GM19455 (cell line): ENCODE results near the gene PPP1R37.
A peak's percentile ranks its signal among the peaks of the same experiment; 100 is the strongest.

Source experiments
- ATAC-seq: cut with Tn5 transposase; IDR thresholded peaks from one replicate; pipeline ENCODE4 v1.9.1; 2021; ENCODE audit not compliant: unreplicated experiment

Gene PPP1R37

DNA sequence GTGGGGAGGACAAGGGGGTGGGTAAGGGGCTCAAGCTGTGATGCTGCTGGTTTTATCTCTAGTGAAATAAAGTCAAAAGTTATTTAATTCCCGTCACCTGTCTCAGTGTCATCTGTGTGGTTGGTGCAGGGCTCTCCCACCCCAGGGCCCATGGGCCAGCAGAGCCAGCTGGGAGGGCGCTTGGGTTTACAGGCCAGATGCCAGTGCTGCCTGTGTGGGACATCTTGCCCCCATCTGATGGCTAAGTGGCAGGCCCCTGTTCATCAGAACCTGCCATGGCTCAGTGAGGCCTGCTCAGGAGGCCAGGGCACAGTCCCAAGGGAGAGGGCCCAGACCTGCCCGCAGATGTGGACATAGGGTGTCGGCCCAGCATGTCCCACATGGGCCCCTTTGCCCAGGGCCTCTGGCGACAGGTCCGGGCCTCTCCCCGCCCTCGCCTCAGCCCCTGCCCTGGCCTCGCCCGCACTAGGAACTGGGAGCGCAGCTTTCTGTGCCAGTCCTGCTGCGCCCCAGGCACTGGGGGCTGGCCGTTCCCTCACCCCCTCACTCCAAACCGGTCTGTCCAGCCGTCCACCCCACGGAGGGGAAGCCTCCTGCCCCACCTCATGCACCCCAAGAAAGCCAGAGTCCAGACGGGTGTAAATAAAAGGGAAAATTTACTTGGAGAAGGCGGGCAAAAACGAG, 22.0 kb upstream of the PPP1R37 start:
- no peak for ATAC-seq

DNA sequence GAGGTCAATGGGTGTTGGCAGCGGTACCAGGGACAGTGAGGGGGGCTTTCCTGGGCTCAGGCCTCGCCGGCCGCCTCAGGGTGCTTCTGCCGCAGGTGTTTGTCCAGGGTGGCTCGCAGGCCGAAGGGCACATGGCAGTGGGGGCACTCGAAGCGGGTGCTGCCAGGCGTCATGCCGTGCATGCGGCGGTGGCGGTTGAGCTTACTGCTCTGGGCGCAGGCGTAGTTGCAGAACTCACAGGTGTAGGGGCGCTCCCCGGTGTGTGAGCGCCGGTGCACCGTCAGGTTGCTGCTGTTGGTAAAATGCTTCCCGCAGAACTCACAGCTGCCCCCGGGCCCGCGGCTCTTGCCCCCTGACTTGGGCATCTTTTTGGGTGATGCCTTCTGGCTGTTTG, 21.4 kb upstream of the PPP1R37 start:
- ATAC-seq, result no peak

- ATAC-seq, result no peak
These were observed 20.8 kb upstream of the PPP1R37 start for GRCh38 chr19:45071969-45072790.

- ATAC-seq, result no peak
These were observed 18.2 kb upstream of the PPP1R37 start for GRCh38 chr19:45074744-45075300.

DNA sequence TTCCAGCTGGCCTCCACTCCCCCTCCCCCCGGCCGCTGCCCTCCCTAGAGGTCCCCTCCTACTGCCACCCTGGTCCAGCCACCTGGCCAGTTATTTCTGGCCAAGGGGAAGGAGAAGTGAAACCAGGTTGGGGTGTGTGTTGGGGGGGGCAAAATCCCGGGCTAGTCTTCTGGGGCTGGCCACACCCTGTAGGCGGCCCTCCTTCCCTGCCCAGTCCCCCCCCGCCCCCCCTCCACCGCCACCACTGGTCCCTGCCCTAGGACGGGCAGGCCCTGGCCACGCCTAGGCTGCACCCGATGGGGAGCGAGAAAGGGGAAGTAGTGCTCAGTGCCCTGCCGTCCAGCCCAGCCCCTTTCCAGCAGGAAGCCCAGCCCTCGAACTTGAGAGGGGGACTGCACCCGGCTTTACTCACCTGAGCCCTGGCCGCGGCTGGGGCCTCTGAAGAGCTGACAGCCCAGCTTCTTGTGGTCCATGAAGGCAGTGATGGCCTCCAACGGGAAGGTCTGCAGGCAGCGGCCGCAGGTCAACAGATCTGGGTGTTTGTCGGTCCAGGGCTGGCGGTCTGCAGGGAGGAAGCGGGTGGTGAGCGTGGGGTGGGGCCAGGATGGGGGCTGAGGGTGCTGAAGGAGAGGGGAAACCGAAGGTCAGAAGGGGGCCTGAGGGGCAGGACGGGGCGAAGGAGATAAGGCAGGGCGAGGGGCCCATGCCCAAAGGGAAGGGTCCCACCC, 17.5 kb upstream of the PPP1R37 start:
- ATAC-seq, result peak; percentile 41

GRCh38 chr19:45076029-45076850, 16.7 kb upstream of the PPP1R37 start, which contains the start of gene ZNF296:
Gene ZNF296 (minus strand): TSS chr19:45076478. CDS start chr19:45076373, 105 bp downstream.
- peak; percentile 40 for ATAC-seq

GRCh38 chr19:45076851-45077730, 15.9 kb upstream of the PPP1R37 start:
- no peak for ATAC-seq

DNA sequence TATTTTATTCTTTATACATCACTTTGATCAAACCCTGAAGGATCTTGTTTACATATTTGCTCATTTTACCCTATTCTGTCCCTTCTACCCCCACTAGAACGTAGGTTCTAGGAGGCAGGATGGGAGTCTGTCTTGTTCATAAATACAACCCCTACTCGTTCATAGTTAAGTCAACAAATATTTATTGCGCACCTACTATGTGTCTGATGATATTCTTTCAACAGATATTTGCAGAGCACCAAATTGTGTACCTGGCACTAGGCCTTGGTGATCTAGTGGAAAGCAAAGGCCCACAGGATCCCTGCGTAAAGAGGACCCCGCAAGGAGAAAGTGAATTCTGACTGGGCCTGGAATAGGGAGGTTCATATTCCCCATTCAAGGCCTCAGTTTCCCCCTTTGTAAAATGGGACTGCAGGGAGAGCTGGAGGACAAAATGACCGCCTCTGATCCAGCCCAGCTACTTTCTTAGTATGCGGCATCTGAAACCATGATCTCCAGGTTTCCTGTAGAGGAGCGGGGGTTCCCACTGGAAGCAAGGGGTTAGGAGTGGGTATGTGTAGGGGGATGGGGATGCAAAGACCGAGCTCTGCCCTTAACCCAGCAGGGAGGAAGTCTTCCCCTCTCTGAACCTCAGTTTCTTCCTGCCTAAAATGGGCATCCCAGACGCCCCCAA, 14.5 kb upstream of the PPP1R37 start:
- no peak for ATAC-seq

- ATAC-seq, result no peak
These were observed 13.7 kb upstream of the PPP1R37 start, which contains the start of gene GEMIN7 for GRCh38 chr19:45079063-45079910. Gene GEMIN7 (plus strand): TSS chr19:45079260. CDS start chr19:45090115, 10,855 bp downstream.

DNA sequence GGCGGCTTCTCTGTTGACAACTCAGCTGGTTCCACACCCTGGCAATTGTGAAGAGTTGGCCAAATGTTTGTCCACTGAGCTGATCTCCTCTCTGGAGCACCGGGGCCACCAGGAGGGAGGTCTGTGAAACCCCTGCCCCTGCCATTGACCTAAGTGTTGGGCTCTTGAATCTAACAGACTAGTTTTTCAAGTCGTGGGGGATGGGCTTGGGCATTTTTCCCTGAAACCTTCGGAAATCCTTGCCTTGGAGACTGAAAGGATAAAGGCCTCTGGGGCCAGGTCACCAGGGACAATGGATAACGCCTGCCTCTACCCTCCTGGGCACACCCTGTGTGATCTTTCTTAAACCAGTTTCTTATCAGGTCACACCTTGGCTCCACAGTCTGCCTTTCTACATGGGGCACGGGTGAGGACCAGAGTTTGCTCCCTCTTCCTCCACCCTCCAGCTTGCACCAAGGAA, 13.0 kb upstream of the PPP1R37 start:
- no peak for ATAC-seq

DNA sequence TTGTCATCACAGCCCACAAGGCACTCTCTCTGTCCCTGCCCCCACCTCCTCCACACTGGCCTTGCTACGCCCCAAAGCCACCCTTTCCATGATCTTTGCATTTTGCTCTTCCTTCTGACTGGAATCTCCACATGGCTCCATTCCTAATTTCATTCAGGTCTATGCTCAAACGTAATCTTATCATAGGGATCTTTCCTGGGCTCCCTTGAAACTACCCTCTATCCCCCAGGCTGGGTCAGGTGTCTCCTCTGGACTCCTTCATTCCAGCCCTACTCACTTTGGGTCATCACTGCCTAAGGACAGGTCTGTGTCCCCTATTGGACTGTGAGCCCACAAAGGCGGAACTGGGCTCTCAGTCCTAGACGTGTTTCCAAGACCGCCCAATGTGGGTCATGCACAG, 10.8 kb upstream of the PPP1R37 start:
- ATAC-seq, result no peak

DNA sequence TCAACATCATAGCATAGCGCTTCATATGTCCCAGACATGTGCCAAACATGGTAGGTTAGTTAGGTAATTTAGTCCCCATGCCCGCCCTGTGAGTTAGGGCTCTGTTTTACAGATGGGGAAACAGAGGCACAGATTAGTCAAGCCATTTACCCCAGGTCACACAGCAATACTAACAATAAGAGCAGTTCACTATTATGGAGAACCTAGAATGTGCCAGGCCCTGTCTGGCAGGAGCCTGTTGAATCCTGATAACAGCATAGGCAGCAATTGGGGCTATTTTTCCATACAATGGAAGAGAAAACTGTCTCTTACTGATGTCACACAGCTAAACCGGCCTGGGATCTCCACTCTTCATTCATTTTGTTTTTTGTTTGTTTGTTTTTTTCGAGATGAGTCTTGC, 6.5 kb upstream of the PPP1R37 start:
- ATAC-seq, result no peak

GRCh38 chr19:45087531-45087930, 5.4 kb upstream of the PPP1R37 start:
- ATAC-seq, result no peak

- no peak for ATAC-seq
These were observed 2.9 kb upstream of the PPP1R37 start for GRCh38 chr19:45090034-45090433.

- ATAC-seq, result no peak
These were observed 2.4 kb upstream of the PPP1R37 start for GRCh38 chr19:45090606-45091005.

GRCh38 chr19:45091031-45091923, 1.7 kb upstream of the PPP1R37 start:
- peak; percentile 51 for ATAC-seq

GRCh38 chr19:45094137-45094536, 1.2 kb downstream of the PPP1R37 start:
- ATAC-seq, result no peak
